HEK293 (cell line): ENCODE data around the gene GRID2.

Source experiments
- CTCF ChIA-PET: fragments of 350-600 bp; formaldehyde crosslinking; extraction: SDS; loops from one replicate; lab custom pipeline; 2021; ENCODE audit warnings: antibody characterized with exemption; lab: Yijun Ruan, JAX
- POLR2A ChIA-PET: fragments of 300-600 bp; formaldehyde crosslinking; extraction: SDS; loops from one replicate; lab custom pipeline; 2020; ENCODE audit warnings: antibody characterized with exemption, inconsistent platforms; lab: Yijun Ruan, JAX
- H3K27ac ChIP-seq: fragments of 200-500 bp; sonication (Bioruptor generic); 2 replicates; pipeline ENCODE4 v1.5.1; 2014; ENCODE audit warnings: low read depth, low read length, control low read depth, inconsistent platforms; ENCODE audit errors: extremely low read depth
- H3K36me3 ChIP-seq, 2 experiments: fragments of 200-500 bp in 1 of 2; sonication (Bioruptor generic) in 1 of 2; 1 replicate in 1 of 2; 2 replicates in 1 of 2; pipeline ENCODE4 v1.5.1; 2014 to 2017; ENCODE audit warnings: inconsistent platforms in 2 of 2, low read length in 2 of 2; ENCODE audit not compliant: control insufficient read depth in 2 of 2, insufficient read depth in 1 of 2
- H3K4me1 ChIP-seq: fragments of 200-500 bp; sonication (Bioruptor generic); 2 replicates; pipeline ENCODE4 v1.5.1; 2014; ENCODE audit warnings: mild to moderate bottlenecking, low read length, inconsistent platforms; ENCODE audit not compliant: control insufficient read depth, insufficient read depth
- H3K4me3 ChIP-seq: 2 replicates; pipeline ENCODE4 v1.5.1; 2011; ENCODE audit warnings: low read depth, mild to moderate bottlenecking, control low read depth, low read length, moderate library complexity
- H3K9me3 ChIP-seq: fragments of 200-500 bp; sonication (Bioruptor generic); 2 replicates; pipeline ENCODE4 v1.5.1; 2014; ENCODE audit warnings: low read depth, low read length, inconsistent platforms; ENCODE audit not compliant: control insufficient read depth, insufficient read depth
- GFI1B ChIP-seq: fragments of 450-650 bp; formaldehyde crosslinking; IDR thresholded peaks from 2 replicates; pipeline ENCODE4 v1.5.1; 2016; ENCODE audit warnings: missing biosample characterization, missing genetic modification characterization
- GLIS1 ChIP-seq: fragments of 450-650 bp; formaldehyde crosslinking; IDR thresholded peaks from 2 replicates; pipeline ENCODE4 v1.5.1; 2016; ENCODE audit warnings: missing biosample characterization, missing genetic modification characterization
- SCRT1 ChIP-seq: fragments of 450-650 bp; formaldehyde crosslinking; IDR thresholded peaks from 2 replicates; pipeline ENCODE4 v1.5.1; 2016; ENCODE audit warnings: missing biosample characterization, missing genetic modification characterization, borderline replicate concordance
- ZBTB17 ChIP-seq: fragments of 450-650 bp; formaldehyde crosslinking; IDR thresholded peaks from 2 replicates; pipeline ENCODE4 v1.5.1; 2016; ENCODE audit warnings: missing biosample characterization, missing genetic modification characterization
- ZIC2 ChIP-seq: fragments of 450-650 bp; formaldehyde crosslinking; IDR thresholded peaks from 2 replicates; pipeline ENCODE4 v1.5.1; 2016; ENCODE audit warnings: missing biosample characterization, missing genetic modification characterization
- ZNF112 ChIP-seq: fragments of 450-650 bp; formaldehyde crosslinking; IDR thresholded peaks from 2 replicates; pipeline ENCODE4 v1.5.0; 2017; ENCODE audit warnings: missing biosample characterization, missing genetic modification characterization
- ZNF23 ChIP-seq: fragments of 450-650 bp; formaldehyde crosslinking; IDR thresholded peaks from 2 replicates; pipeline ENCODE4 v1.5.1; 2016; ENCODE audit warnings: missing biosample characterization, missing genetic modification characterization, borderline replicate concordance
- ZNF24 ChIP-seq: fragments of 450-650 bp; formaldehyde crosslinking; IDR thresholded peaks from 2 replicates; pipeline ENCODE4 v1.5.1; 2016; ENCODE audit warnings: missing biosample characterization, missing genetic modification characterization
- ZNF248 ChIP-seq: fragments of 450-650 bp; formaldehyde crosslinking; IDR thresholded peaks from 2 replicates; pipeline ENCODE4 v1.5.1; 2017; ENCODE audit warnings: missing biosample characterization, missing genetic modification characterization
- ZNF302 ChIP-seq: fragments of 450-650 bp; formaldehyde crosslinking; IDR thresholded peaks from 2 replicates; pipeline ENCODE4 v1.5.1; 2016; ENCODE audit warnings: missing biosample characterization, missing genetic modification characterization, low read depth
- ZNF335 ChIP-seq: fragments of 450-650 bp; formaldehyde crosslinking; conservative IDR thresholded peaks from 2 replicates; pipeline ENCODE4 v1.5.1; 2016; ENCODE audit warnings: missing biosample characterization, missing genetic modification characterization
- ZNF341 ChIP-seq: fragments of 450-650 bp; formaldehyde crosslinking; IDR thresholded peaks from 2 replicates; pipeline ENCODE4; 2016; ENCODE audit warnings: low read depth, missing biosample characterization, missing genetic modification characterization
- ZNF366 ChIP-seq: fragments of 450-650 bp; formaldehyde crosslinking; conservative IDR thresholded peaks from 2 replicates; pipeline ENCODE4 v1.5.1; 2016; ENCODE audit warnings: missing biosample characterization, missing genetic modification characterization
- ZNF501 ChIP-seq: fragments of 450-650 bp; formaldehyde crosslinking; IDR thresholded peaks from 2 replicates; pipeline ENCODE4 v1.5.1; 2016; ENCODE audit warnings: missing biosample characterization, missing genetic modification characterization
- ZNF555 ChIP-seq: fragments of 450-650 bp; formaldehyde crosslinking; conservative IDR thresholded peaks from 2 replicates; pipeline ENCODE4 v1.5.1; 2017; ENCODE audit warnings: missing biosample characterization, mild to moderate bottlenecking, missing genetic modification characterization, inconsistent platforms
- ZNF558 ChIP-seq: fragments of 450-650 bp; formaldehyde crosslinking; IDR thresholded peaks from 2 replicates; pipeline ENCODE4 v1.5.1; 2016; ENCODE audit warnings: missing biosample characterization, missing genetic modification characterization
- ZNF560 ChIP-seq: fragments of 450-650 bp; formaldehyde crosslinking; IDR thresholded peaks from 2 replicates; pipeline ENCODE4 v1.5.1; 2017; ENCODE audit warnings: missing biosample characterization, missing genetic modification characterization, borderline replicate concordance
- ZNF585B ChIP-seq: fragments of 450-650 bp; formaldehyde crosslinking; IDR thresholded peaks from 2 replicates; pipeline ENCODE4 v1.5.1; 2016; ENCODE audit warnings: missing biosample characterization, missing genetic modification characterization
- ZNF610 ChIP-seq: fragments of 450-650 bp; formaldehyde crosslinking; IDR thresholded peaks from 2 replicates; pipeline ENCODE4 v1.5.1; 2016; ENCODE audit warnings: missing biosample characterization, missing genetic modification characterization, borderline replicate concordance
- ZNF747 ChIP-seq: fragments of 450-650 bp; formaldehyde crosslinking; IDR thresholded peaks from 2 replicates; pipeline ENCODE4 v1.5.1; 2016; ENCODE audit warnings: missing biosample characterization, missing genetic modification characterization
- ZNF76 ChIP-seq: fragments of 450-650 bp; formaldehyde crosslinking; IDR thresholded peaks from 2 replicates; pipeline ENCODE4; 2016; ENCODE audit warnings: low read depth, missing biosample characterization, missing genetic modification characterization, borderline replicate concordance
- ZNF785 ChIP-seq: fragments of 450-650 bp; formaldehyde crosslinking; IDR thresholded peaks from 2 replicates; pipeline ENCODE4 v1.5.1; 2016; ENCODE audit warnings: missing biosample characterization, missing genetic modification characterization
- ZSCAN23 ChIP-seq: fragments of 450-650 bp; formaldehyde crosslinking; IDR thresholded peaks from 2 replicates; pipeline ENCODE4 v1.5.1; 2016; ENCODE audit warnings: missing biosample characterization, missing genetic modification characterization
- TF ChIP-seq, protein P1 (sequence below): fragments of 450-650 bp; formaldehyde crosslinking; IDR thresholded peaks from 2 replicates; pipeline ENCODE4 v1.5.1; 2017; ENCODE audit warnings: missing biosample characterization, missing genetic modification characterization
- TF ChIP-seq, protein P2 (sequence below): fragments of 450-650 bp; formaldehyde crosslinking; IDR thresholded peaks from 2 replicates; pipeline ENCODE4 v1.5.1; 2016; ENCODE audit warnings: missing biosample characterization, missing genetic modification characterization
- TF ChIP-seq, protein P3 (sequence below): fragments of 450-650 bp; formaldehyde crosslinking; IDR thresholded peaks from 2 replicates; pipeline ENCODE4 v1.5.1; 2016; ENCODE audit warnings: missing biosample characterization, missing genetic modification characterization
- TF ChIP-seq, protein P4 (sequence below): fragments of 450-650 bp; formaldehyde crosslinking; IDR thresholded peaks from 2 replicates; pipeline ENCODE4 v1.5.1; 2016; ENCODE audit warnings: missing biosample characterization, missing genetic modification characterization

The GRID2 gene

DNA sequence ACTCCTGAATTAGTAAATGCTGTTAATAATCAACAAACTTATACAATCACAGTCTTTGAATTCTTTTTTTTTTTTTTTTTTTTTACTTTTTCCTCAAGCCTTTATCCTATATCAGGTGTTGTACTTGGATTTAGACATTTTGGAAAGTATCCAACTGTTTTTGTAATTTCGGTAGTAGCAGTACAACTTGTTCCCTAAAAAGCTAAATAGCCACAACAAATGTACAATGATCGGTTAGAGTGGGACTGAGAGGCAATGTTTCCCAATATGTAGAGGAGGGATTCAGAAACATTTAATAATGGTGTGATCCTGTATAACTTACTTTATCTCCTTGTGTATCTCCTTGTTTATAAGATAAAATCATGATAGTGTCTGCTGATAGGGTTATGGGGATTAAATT, 343.1 kb downstream of the GRID2 start:
- no peaks in the 10 kb centered on the region for H3K4me1 ChIP-seq

GRCh38 chr4:92651536-92651935, 347.8 kb downstream of the GRID2 start:
- Histone ChIP-seq H3K4me1 (no peaks in the 10 kb centered on the region), H3K36me3 (no peaks in the 10 kb centered on the region), H3K4me3 (no peak overlapping the region), H3K9me3 (no peaks in the 10 kb centered on the region), H3K27ac (no peak overlapping the region)
- POLR2A ChIA-PET, result no interaction called here
- CTCF ChIA-PET, result no interaction called here
- TF ChIP-seq ZNF785 (tag by site-specific recombination), result no peak
- TF ChIP-seq ZNF555 (tag by site-specific recombination), result no peak
- no peak for TF ChIP-seq ZNF585B (tag by site-specific recombination)
- TF ChIP-seq ZNF23 (tag by site-specific recombination), result no peak
- TF ChIP-seq, protein P1, sequence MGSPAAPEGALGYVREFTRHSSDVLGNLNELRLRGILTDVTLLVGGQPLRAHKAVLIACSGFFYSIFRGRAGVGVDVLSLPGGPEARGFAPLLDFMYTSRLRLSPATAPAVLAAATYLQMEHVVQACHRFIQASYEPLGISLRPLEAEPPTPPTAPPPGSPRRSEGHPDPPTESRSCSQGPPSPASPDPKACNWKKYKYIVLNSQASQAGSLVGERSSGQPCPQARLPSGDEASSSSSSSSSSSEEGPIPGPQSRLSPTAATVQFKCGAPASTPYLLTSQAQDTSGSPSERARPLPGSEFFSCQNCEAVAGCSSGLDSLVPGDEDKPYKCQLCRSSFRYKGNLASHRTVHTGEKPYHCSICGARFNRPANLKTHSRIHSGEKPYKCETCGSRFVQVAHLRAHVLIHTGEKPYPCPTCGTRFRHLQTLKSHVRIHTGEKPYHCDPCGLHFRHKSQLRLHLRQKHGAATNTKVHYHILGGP (tag by site-specific recombination), result no peak
- no peak for TF ChIP-seq ZNF501 (tag by site-specific recombination)
- TF ChIP-seq ZNF366, result no peak
- TF ChIP-seq GFI1B (tag by site-specific recombination), result no peak
- no peak for TF ChIP-seq ZNF335 (tag by site-specific recombination)
- no peak for TF ChIP-seq ZNF560
- TF ChIP-seq ZSCAN23 (tag by site-specific recombination), result no peak
- no peak for TF ChIP-seq ZNF610
- TF ChIP-seq ZBTB17 (tag by site-specific recombination), result no peak
- TF ChIP-seq ZNF24 (tag by site-specific recombination), result no peak
- TF ChIP-seq, protein P2, sequence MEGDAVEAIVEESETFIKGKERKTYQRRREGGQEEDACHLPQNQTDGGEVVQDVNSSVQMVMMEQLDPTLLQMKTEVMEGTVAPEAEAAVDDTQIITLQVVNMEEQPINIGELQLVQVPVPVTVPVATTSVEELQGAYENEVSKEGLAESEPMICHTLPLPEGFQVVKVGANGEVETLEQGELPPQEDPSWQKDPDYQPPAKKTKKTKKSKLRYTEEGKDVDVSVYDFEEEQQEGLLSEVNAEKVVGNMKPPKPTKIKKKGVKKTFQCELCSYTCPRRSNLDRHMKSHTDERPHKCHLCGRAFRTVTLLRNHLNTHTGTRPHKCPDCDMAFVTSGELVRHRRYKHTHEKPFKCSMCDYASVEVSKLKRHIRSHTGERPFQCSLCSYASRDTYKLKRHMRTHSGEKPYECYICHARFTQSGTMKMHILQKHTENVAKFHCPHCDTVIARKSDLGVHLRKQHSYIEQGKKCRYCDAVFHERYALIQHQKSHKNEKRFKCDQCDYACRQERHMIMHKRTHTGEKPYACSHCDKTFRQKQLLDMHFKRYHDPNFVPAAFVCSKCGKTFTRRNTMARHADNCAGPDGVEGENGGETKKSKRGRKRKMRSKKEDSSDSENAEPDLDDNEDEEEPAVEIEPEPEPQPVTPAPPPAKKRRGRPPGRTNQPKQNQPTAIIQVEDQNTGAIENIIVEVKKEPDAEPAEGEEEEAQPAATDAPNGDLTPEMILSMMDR, result no peak
- TF ChIP-seq ZIC2 (tag by site-specific recombination), result no peak
- TF ChIP-seq ZNF248, result no peak
- TF ChIP-seq ZNF747, result no peak
- no peak for TF ChIP-seq SCRT1 (tag by site-specific recombination)
- TF ChIP-seq ZNF112 (tag by site-specific recombination), result no peak

More for the DNA sequence above, 343.1 kb downstream of the GRID2 start:
- Histone ChIP-seq H3K27ac (no peak overlapping the region), H3K36me3 (no peaks in the 10 kb centered on the region), H3K9me3 (no peaks in the 10 kb centered on the region), H3K4me3 (no peak overlapping the region)
- TF ChIP-seq ZNF302 (tag by site-specific recombination), result no peak
- TF ChIP-seq ZNF558 (tag by site-specific recombination), result no peak
- TF ChIP-seq ZNF341 (tag by site-specific recombination), result no peak
- CTCF ChIA-PET, result no interaction called here
- POLR2A ChIA-PET, result no interaction called here

- Histone ChIP-seq H3K36me3 (no peaks in the 10 kb centered on the region), H3K27ac (no peak overlapping the region), H3K4me1 (no peaks in the 10 kb centered on the region), H3K9me3 (no peaks in the 10 kb centered on the region), H3K4me3 (no peak overlapping the region)
- ChIA-PET CTCF (no interaction called here), POLR2A (no interaction called here)
- TF ChIP-seq GLIS1 (tag by site-specific recombination) (no peak), ZNF76 (no peak)
- TF ChIP-seq, protein P3, sequence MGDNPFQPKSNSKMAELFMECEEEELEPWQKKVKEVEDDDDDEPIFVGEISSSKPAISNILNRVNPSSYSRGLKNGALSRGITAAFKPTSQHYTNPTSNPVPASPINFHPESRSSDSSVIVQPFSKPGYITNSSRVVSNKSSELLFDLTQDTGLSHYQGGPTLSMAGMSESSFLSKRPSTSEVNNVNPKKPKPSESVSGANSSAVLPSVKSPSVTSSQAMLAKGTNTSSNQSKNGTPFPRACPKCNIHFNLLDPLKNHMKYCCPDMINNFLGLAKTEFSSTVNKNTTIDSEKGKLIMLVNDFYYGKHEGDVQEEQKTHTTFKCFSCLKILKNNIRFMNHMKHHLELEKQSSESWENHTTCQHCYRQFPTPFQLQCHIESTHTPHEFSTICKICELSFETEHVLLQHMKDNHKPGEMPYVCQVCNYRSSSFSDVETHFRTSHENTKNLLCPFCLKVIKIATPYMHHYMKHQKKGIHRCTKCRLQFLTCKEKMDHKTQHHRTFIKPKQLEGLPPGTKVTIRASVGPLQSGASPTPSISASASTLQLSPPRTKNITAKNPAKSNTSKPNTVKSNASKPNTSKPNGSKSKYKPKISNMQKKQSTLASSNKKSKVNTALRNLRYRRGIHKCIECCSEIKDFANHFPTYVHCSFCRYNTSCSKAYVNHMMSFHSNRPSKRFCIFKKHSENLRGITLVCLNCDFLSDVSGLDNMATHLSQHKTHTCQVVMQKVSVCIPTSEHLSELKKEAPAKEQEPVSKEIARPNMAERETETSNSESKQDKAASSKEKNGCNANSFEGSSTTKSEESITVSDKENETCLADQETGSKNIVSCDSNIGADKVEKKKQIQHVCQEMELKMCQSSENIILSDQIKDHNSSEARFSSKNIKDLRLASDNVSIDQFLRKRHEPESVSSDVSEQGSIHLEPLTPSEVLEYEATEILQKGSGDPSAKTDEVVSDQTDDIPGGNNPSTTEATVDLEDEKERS (tag by site-specific recombination), result no peak
- TF ChIP-seq, protein P4, sequence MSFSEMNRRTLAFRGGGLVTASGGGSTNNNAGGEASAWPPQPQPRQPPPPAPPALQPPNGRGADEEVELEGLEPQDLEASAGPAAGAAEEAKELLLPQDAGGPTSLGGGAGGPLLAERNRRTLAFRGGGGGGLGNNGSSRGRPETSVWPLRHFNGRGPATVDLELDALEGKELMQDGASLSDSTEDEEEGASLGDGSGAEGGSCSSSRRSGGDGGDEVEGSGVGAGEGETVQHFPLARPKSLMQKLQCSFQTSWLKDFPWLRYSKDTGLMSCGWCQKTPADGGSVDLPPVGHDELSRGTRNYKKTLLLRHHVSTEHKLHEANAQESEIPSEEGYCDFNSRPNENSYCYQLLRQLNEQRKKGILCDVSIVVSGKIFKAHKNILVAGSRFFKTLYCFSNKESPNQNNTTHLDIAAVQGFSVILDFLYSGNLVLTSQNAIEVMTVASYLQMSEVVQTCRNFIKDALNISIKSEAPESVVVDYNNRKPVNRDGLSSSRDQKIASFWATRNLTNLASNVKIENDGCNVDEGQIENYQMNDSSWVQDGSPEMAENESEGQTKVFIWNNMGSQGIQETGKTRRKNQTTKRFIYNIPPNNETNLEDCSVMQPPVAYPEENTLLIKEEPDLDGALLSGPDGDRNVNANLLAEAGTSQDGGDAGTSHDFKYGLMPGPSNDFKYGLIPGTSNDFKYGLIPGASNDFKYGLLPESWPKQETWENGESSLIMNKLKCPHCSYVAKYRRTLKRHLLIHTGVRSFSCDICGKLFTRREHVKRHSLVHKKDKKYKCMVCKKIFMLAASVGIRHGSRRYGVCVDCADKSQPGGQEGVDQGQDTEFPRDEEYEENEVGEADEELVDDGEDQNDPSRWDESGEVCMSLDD (tag by site-specific recombination), result no peak
Measured at GRCh38 chr4:92654084-92654483, 350.3 kb downstream of the GRID2 start.
